A549 (cell line): Measurements from ENCODE around the gene TSSC4.

Experiments
- CHD2 ChIP-seq: fragments of 150-350 bp; IDR thresholded peaks from 2 replicates; pipeline ENCODE4 v1.6.1; 2014; ENCODE audit warnings: low read length; ENCODE audit not compliant: partially characterized antibody
- FOSL2 ChIP-seq, 2 experiments: fragments of 450-650 bp in 1 of 2; fragments of >200 bp in 1 of 2; sonication (Bioruptor Twin) in 1 of 2; formaldehyde crosslinking; IDR thresholded peaks; 2 replicates each; pipeline versions ENCODE4 v1.5.0 to v1.6.1; 2016 to 2020; ENCODE audit warnings: mild to moderate bottlenecking in 1 of 2, moderate library complexity in 1 of 2
- JUN ChIP-seq, 2 experiments: fragments of >200 bp; sonication (Bioruptor Twin); formaldehyde crosslinking; IDR thresholded peaks; 2 replicates in 1 of 2; 3 replicates in 1 of 2; pipeline ENCODE4 v1.6.1; 2016 to 2017
- POLR2A ChIP-seq: IDR thresholded peaks from 2 replicates; pipeline ENCODE4 v1.6.1; 2012; ENCODE audit warnings: mild to moderate bottlenecking, low read length
- TF ChIP-seq, protein P1 (sequence below): fragments of 200-600 bp; sonication (generic); IDR thresholded peaks from 2 replicates; pipeline ENCODE4 v1.6.1; 2016; ENCODE audit warnings: antibody characterized with exemption, mild to moderate bottlenecking, moderate library complexity
- TF ChIP-seq, protein P2 (sequence below): fragments of >200 bp; sonication (Bioruptor Twin); formaldehyde crosslinking; IDR thresholded peaks from 3 replicates; pipeline ENCODE4 v1.5.1; 2016

DNA sequence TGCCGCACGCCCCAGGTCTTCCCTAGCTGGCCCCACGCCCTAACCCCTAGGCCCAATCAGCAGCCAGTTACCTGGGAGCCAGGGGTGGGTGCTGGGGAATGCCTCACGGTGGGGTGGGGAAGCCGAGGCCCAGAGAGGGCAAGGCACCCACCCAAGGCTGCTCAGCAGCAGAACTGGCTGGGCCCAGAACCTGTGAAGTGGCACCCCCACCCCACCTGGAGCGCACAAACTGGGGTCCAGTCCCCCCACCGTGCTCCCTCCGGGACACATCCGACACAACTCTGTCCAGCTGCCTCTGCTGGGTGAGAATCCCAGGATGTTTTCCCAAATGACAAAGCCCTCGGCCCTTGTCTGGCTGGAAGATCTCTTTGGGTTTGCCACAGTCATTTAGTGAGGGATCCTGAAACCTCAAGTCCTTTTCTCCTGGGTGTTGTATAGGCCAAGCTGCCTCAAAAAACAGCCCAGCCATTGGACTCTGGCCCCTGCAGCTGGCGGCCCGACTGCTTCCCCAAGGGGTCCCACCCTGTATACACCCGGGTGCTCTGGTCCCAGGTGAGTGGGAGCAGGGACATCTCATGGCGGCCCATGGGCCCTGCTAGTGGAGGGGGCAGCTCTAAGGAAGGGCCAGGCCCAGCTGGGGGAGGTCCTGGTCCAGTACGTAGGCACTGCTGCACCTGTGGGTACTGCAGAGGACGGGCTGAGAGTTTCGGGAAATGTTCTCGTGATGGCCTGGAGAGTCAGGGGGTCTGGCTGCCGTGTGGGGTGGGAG lies 20.9 kb downstream of the TSSC4 start:
- TF ChIP-seq FOSL2 (IDR thresholded peaks at IDR 0.05): no peak
- TF ChIP-seq FOSL2 (CRISPR knock-in tag; IDR thresholded peaks at IDR 0.05): no peak
- TF ChIP-seq, protein P1, sequence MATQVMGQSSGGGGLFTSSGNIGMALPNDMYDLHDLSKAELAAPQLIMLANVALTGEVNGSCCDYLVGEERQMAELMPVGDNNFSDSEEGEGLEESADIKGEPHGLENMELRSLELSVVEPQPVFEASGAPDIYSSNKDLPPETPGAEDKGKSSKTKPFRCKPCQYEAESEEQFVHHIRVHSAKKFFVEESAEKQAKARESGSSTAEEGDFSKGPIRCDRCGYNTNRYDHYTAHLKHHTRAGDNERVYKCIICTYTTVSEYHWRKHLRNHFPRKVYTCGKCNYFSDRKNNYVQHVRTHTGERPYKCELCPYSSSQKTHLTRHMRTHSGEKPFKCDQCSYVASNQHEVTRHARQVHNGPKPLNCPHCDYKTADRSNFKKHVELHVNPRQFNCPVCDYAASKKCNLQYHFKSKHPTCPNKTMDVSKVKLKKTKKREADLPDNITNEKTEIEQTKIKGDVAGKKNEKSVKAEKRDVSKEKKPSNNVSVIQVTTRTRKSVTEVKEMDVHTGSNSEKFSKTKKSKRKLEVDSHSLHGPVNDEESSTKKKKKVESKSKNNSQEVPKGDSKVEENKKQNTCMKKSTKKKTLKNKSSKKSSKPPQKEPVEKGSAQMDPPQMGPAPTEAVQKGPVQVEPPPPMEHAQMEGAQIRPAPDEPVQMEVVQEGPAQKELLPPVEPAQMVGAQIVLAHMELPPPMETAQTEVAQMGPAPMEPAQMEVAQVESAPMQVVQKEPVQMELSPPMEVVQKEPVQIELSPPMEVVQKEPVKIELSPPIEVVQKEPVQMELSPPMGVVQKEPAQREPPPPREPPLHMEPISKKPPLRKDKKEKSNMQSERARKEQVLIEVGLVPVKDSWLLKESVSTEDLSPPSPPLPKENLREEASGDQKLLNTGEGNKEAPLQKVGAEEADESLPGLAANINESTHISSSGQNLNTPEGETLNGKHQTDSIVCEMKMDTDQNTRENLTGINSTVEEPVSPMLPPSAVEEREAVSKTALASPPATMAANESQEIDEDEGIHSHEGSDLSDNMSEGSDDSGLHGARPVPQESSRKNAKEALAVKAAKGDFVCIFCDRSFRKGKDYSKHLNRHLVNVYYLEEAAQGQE: no peak
- TF ChIP-seq CHD2: no peak
- TF ChIP-seq, protein P2, sequence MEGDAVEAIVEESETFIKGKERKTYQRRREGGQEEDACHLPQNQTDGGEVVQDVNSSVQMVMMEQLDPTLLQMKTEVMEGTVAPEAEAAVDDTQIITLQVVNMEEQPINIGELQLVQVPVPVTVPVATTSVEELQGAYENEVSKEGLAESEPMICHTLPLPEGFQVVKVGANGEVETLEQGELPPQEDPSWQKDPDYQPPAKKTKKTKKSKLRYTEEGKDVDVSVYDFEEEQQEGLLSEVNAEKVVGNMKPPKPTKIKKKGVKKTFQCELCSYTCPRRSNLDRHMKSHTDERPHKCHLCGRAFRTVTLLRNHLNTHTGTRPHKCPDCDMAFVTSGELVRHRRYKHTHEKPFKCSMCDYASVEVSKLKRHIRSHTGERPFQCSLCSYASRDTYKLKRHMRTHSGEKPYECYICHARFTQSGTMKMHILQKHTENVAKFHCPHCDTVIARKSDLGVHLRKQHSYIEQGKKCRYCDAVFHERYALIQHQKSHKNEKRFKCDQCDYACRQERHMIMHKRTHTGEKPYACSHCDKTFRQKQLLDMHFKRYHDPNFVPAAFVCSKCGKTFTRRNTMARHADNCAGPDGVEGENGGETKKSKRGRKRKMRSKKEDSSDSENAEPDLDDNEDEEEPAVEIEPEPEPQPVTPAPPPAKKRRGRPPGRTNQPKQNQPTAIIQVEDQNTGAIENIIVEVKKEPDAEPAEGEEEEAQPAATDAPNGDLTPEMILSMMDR: no peak
- TF ChIP-seq JUN (IDR thresholded peaks at IDR 0.05): no peak
- no peak for TF ChIP-seq POLR2A
